Stimulated activated CD8-positive, alpha-beta memory T cell treated with anti-CD3 and anti-CD28 coated beads, Interleukin-2, amount 100 ng/mL, for 48 hours (primary cell): ENCODE measurements around the gene EYA3.

Experiments
- DNase-seq, 2 donors: peaks; one replicate each; pipeline ENCODE4 v3.0.0-alpha.2; 2020; ENCODE audit warnings: low read depth in 2 of 2

EYA3 gene

DNA sequence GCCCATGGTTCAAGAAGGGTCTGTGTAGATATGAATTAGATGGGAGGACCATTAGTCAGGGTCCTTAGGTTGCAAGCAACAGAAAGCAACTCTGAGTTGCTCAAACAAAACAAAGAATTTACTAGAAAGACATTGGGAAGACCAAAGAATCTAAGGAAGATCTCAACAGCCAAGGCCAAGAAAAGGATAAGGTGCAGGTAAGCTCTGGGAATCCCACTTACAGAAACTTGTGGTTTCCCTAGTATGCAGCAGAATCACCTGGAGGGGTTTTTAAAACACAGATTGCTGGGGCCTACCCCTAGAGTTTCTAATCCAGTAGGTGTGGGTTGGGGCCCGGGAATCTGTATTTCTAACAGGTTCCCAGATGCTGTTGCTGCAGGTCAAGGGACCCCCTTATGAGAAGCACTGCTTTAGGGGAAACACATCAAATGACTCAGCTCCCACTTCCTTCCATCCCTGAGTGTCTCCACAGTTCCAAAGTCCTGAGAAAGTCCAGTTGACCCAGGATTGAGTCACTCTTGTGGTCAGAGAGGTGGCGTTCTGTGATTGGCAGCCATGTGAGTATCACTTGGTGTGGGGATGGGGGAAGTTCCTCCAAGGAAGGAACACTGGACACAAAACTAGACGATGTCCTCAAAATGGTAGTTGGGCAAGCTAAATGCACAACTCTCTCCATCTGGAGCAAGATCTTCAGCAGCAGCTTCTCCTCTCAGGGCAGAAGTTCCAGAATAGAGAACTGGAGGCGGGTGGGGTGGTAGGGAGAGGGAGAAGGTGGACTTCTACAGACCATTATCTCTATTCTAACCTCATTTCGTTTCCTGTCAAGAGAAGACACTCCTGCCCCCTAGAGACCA, 24.2 kb upstream of the EYA3 start:
- DNase-seq: no peak

DNA sequence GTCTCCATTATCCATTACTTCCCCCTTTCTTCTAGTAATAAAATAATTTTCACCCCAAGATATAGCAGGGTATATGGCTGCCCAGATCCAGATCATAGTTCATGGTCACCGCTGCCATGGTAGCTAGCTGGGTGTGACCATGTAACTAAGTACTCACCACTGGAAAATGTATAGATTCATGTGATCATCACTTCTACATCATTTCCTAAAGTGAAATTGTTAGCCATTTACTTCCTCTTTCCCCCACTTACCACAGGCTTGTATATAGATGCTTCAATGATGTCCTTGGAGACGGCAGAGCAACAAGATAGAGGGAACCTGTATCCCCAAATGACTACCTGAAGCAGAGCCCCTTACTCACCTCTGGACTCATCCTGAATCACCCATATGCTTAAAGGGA, 22.7 kb upstream of the EYA3 start:
- no peak for DNase-seq

DNA sequence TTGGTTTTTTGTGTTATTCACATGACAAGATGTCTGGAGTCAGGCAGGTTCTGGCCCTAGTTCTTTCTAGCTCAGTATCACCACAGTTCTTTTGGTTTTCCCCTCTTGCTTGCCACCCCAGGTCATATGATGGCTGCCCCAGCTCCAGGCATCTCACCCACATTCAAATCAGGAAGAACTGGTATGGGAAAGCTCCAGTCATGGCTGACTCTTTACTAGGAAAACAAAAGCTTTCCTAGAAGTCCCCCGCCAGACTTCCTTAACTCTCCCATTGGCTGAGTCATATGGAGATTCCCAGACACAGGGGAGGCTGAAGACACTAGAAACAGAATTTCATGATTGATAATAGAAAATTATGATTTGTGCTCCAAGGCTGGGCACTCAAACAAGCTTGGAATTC, 22.1 kb upstream of the EYA3 start:
- no peak for DNase-seq

GRCh38 chr1:28109639-28110038, 21.2 kb upstream of the EYA3 start:
- no peak for DNase-seq

- no peak for DNase-seq
Observed at GRCh38 chr1:28108001-28108400, 19.6 kb upstream of the EYA3 start.

DNA sequence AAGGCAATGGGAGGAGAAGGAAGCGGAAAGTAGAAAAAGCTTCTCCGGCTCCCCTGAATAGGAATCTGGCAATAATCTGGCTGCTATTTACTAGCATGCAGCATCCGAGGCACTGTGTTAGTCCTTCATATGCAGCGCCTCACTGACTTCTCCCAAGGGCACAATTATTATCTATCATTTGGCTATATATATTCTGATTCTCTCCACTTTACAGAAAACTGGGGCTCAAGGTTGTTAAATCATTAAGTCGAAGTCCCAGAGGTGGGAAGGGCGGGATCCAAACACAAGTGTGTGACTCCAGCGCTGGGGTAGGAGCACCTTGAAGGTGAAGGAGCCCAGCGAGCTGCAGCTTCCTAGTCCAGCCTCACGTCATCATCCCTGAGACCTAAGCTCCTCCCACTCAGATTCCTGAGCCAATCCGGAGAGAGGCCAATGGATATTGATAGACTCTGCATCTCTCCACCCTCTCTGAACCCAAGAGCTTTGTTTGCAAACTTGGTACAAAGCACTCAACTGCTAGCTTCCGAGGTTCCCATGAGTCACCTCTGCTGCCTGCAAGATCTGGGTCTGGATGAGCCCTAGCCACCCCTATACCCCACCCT, 16.6 kb upstream of the EYA3 start:
- DNase-seq: no peak

DNA sequence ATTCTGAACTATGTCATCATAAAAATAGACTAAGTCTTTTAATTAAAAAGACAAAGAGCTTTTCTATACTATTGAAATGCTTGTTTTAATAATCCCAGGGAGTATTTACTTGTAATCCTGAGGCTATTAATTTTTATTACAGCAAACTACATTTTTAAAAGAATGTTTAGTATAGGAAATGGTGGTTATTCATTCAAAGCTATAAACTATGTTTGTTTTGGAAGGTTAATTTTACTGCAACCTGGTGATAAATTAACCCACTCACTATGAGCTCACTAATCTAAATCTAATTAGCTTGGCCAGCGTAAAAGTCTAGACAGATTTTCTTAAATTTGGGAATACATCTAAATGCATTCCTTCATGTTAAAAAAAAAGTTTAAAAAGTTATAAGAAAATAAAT, 13.8 kb upstream of the EYA3 start:
- no peak for DNase-seq

- DNase-seq: no peak
Observed at GRCh38 chr1:28099050-28099769, 10.8 kb upstream of the EYA3 start.

GRCh38 chr1:28097100-28097472, 8.7 kb upstream of the EYA3 start:
- no peak for DNase-seq

- no peak for DNase-seq
Observed at GRCh38 chr1:28096210-28097099, 8.0 kb upstream of the EYA3 start.

DNA sequence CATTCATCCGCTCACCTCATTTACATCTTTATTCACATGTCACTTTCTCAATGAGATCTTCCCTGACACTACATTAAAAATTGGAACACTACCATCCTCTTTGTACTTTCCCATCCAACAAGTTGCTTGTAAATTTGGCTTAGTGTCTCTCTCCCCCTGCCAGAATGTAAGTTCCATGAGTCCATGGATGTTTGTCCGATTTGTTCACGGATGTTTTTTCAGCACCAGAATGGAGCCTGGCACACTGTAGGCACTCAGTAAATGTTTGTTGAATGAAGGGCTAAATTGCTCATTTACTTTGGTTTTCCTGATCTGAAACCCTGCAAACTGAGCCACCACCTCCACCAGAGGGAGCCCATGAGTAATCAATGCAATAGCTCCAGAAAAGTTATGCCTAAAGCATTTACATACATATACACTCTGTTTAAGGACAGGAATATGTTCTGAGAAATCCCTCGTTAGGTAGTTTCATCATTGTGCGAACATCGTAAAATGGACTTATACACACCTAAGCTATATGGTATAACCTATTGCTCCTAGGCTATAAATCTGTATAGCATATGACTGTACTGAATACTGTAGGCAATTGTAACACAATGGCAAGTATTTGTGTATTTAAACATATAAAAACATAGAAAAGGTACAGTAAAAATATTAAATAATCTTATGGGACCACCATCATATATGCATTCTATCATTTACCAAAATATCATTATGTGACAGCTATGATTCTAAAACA, 2.8 kb upstream of the EYA3 start:
- DNase-seq: peak; percentile 65 to 70

GRCh38 chr1:28087614-28088167, 719 bp downstream of the EYA3 start:
- DNase-seq: no peak

- DNase-seq: no peak
Observed at GRCh38 chr1:28086651-28087050, 1.8 kb downstream of the EYA3 start.

GRCh38 chr1:28085129-28085528, 3.3 kb downstream of the EYA3 start:
- no peak for DNase-seq

- no peak for DNase-seq
Observed at GRCh38 chr1:28083876-28084275, 4.5 kb downstream of the EYA3 start.

- DNase-seq: no peak
Observed at GRCh38 chr1:28078680-28079626, 9.5 kb downstream of the EYA3 start.

DNA sequence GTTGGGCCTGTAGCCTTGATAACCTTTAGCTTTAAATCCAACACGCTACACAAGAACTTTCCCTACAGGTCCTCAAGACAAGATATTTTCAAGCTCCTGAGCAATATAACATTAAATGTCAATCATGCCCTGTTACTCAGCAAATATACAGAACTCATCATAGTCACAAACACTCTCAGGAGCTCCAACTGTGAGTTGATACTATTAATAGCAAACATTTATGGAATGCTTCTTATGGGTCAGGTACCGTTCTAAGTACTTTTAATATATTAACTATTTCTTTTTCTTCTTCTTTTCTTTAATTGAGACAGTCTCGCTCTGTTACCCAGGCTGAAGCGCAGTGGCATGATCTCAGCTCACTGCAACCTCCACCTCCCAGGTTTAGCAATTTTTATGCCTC, 10.1 kb downstream of the EYA3 start:
- no peak for DNase-seq

- no peak for DNase-seq
Observed at GRCh38 chr1:28074892-28075511, 13.4 kb downstream of the EYA3 start.

DNA sequence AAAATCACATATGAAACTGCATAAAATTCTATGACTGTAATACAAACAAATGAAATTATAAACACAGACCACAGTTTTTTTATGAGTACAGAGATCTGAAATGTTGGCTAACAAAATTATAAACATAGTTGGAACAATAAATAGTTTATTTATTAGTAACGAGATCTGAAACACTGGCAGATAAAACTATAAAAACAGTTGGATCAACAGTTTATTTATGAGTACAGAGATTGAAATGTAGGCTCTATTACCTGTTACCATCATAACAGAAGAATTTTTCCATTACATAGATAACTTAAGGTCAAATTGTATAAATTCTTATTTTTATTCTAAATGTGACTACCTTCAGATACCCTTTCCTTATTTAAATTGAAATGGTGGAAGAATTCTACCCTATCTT, 14.5 kb downstream of the EYA3 start:
- no peak for DNase-seq
